Measurements from ENCODE around the gene ADAM10.

The ADAM10 gene

DNA sequence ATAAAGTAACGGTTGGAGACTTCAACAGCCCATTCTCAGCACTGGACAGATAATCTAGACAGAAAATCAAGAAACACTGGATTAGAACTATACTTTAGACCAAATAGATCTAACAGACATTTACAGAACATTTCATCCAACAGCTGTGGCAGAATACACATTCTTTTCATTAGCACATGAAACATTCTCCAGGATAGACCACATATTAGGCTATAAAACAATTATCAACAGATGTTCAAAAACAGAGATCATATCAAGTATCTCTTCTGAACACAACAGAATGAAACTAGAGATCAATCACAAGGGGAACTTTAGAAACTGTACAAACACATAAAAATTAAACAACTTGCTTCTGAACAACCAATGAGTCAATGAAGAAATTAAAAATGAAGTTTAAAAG, 133.3 kb downstream of the ADAM10 start:
- H3K4me3 ChIP-seq (ENCODE audit: low read length) = no peak overlapping the region
- TF ChIP-seq, protein P1, sequence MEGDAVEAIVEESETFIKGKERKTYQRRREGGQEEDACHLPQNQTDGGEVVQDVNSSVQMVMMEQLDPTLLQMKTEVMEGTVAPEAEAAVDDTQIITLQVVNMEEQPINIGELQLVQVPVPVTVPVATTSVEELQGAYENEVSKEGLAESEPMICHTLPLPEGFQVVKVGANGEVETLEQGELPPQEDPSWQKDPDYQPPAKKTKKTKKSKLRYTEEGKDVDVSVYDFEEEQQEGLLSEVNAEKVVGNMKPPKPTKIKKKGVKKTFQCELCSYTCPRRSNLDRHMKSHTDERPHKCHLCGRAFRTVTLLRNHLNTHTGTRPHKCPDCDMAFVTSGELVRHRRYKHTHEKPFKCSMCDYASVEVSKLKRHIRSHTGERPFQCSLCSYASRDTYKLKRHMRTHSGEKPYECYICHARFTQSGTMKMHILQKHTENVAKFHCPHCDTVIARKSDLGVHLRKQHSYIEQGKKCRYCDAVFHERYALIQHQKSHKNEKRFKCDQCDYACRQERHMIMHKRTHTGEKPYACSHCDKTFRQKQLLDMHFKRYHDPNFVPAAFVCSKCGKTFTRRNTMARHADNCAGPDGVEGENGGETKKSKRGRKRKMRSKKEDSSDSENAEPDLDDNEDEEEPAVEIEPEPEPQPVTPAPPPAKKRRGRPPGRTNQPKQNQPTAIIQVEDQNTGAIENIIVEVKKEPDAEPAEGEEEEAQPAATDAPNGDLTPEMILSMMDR (conservative IDR thresholded peaks at IDR 0.05; ENCODE audit: low read depth, low read length) = no peak
- no peak for DNase-seq (ENCODE audit: low read depth)

DNA sequence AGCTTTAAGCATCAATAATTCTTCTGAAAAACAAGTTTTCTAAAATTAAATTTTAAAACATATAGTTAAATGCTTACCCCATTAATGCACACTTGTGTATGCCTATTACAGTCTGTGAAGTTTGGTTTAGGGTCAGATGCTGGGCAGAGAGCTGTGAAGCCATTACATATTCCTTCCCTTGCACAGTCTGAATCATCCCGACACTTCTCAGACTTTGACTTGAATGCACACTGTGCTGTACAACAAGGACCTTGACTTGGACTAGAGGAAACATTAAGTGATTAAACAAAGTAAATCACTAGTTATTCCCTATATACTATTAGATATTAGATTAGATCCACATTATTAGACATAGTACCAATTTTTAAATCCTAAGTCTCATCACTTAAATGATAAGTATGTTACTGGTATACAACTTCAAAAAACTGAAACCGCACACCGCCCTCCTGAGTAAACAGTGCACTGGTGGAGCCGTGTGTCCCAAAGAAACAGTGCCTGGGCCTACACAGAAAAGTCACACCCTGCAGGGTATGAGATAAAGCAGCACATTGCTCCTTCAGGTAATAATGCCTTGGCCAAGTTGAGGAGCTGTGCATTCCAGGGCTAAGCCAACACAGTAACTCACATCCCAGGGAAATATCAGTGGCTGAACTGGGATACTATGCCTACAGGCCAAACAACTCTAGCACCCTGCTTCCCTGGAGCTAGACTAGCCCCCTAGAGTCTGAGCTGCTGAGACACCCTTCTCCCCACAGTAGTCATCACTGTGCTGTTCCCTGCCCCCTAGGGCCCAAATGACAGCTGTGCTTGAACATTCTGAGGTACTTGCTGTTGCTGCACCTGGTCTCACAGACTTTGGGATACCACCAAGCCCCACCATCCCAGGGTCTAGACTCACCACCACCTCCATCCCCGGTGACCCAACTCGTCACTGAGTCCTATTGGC, 137.5 kb downstream of the ADAM10 start:
- no peak for DNase-seq (ENCODE audit: low read depth)
- no peak overlapping the region for H3K4me3 ChIP-seq (ENCODE audit: low read length)
- TF ChIP-seq, protein P1 (conservative IDR thresholded peaks at IDR 0.05; ENCODE audit: low read depth, low read length) = no peak

GRCh38 chr15:58608711-58609110, 140.8 kb downstream of the ADAM10 start:
- no peak overlapping the region for H3K4me3 ChIP-seq (ENCODE audit: low read length)
- DNase-seq (ENCODE audit: low read depth) = no peak
- TF ChIP-seq, protein P1 (conservative IDR thresholded peaks at IDR 0.05; ENCODE audit: low read depth, low read length) = no peak

DNA sequence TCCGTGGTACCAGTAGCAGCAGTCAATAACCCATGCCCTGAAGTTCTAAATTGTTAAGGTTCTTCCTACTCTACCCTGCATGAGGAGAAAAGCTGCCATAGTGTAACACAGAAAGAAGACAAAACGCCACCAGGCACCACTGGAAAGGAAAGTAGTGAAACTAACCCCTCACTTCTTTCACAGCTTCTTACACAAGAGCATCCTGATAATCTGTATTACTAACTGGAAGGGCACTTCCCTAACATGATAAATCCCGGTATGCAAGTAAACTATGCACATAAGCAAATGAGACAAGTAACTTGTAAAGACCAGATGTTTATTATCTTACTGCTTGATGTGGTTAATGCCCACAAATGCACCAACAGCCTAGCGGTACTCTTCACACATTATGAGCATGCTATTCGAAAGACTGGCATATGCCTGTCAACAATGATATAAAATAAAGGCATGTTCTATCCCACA, 141.3 kb downstream of the ADAM10 start:
- TF ChIP-seq, protein P1 (conservative IDR thresholded peaks at IDR 0.05; ENCODE audit: low read depth, low read length) = no peak
- no peak for DNase-seq (ENCODE audit: low read depth)
- H3K4me3 ChIP-seq (ENCODE audit: low read length) = no peak overlapping the region

- no peak for DNase-seq (ENCODE audit: low read depth)
- no peak overlapping the region for H3K4me3 ChIP-seq (ENCODE audit: low read length)
- TF ChIP-seq, protein P1 (conservative IDR thresholded peaks at IDR 0.05; ENCODE audit: low read depth, low read length) = no peak
Measured at GRCh38 chr15:58606577-58607080, 142.9 kb downstream of the ADAM10 start.

- no peak overlapping the region for H3K4me3 ChIP-seq (ENCODE audit: low read length)
- TF ChIP-seq, protein P1 (conservative IDR thresholded peaks at IDR 0.05; ENCODE audit: low read depth, low read length) = no peak
- no peak for DNase-seq (ENCODE audit: low read depth)
Measured at GRCh38 chr15:58605931-58606530, 143.5 kb downstream of the ADAM10 start.

All from retinal pigment epithelial cell (primary cell).